Muscle layer of colon (tissue), 2 donors: ENCODE data around the gene MPZ.

Experiments used
- H3K27ac ChIP-seq: one replicate; pipeline ENCODE4 v1.7.0; 2013; ENCODE audit warnings: low read depth, mild to moderate bottlenecking, low read length, moderate library complexity
- H3K27me3 ChIP-seq, 2 donors: one replicate each; pipeline ENCODE4 v1.7.0; 2013; ENCODE audit warnings: low read length in 2 of 2, mild to moderate bottlenecking in 2 of 2; ENCODE audit not compliant: insufficient read depth in 2 of 2, control insufficient read depth in 1 of 2
- H3K36me3 ChIP-seq: one replicate; pipeline ENCODE4 v1.7.0; 2013; ENCODE audit warnings: mild to moderate bottlenecking, low read length; ENCODE audit not compliant: insufficient read depth
- H3K4me1 ChIP-seq: one replicate; pipeline ENCODE4 v1.7.0; 2013; ENCODE audit warnings: mild to moderate bottlenecking, low read length; ENCODE audit not compliant: insufficient read depth
- H3K4me3 ChIP-seq, 2 donors: one replicate each; pipeline ENCODE4 v1.7.0; 2013; ENCODE audit warnings: low read length in 2 of 2, low read depth in 1 of 2, mild to moderate bottlenecking in 1 of 2, moderate library complexity in 1 of 2
- H3K9ac ChIP-seq: one replicate; pipeline ENCODE4 v1.7.0; 2013; ENCODE audit warnings: low read length
- H3K9me3 ChIP-seq: one replicate; pipeline ENCODE4 v1.7.0; 2013; ENCODE audit warnings: mild to moderate bottlenecking, low read length
- donor health status: abdominal sarcoma.
- donor health status: Adenocarcinoma of cecum.

The MPZ gene

GRCh38 chr1:161314201-161314981 lies 4.6 kb upstream of the MPZ start, which contains the start of gene SDHC:
SDHC (plus strand) TSS chr1:161314381; CDS start chr1:161314406, 25 bp downstream.
- H3K4me3 ChIP-seq = peak within 1 kb of the TSS; percentile 78 to 93
- peak within 1 kb of the TSS; percentile 93 for H3K9ac ChIP-seq
- no peaks in the 10 kb centered on the region for H3K27me3 ChIP-seq
- peaks cover 12% of the 10 kb centered on the region for H3K4me1 ChIP-seq
- H3K36me3 ChIP-seq = no peaks in the 10 kb centered on the region
- H3K9me3 ChIP-seq = no peaks in the 10 kb centered on the region
- peak within 1 kb of the TSS; percentile 83 for H3K27ac ChIP-seq

DNA sequence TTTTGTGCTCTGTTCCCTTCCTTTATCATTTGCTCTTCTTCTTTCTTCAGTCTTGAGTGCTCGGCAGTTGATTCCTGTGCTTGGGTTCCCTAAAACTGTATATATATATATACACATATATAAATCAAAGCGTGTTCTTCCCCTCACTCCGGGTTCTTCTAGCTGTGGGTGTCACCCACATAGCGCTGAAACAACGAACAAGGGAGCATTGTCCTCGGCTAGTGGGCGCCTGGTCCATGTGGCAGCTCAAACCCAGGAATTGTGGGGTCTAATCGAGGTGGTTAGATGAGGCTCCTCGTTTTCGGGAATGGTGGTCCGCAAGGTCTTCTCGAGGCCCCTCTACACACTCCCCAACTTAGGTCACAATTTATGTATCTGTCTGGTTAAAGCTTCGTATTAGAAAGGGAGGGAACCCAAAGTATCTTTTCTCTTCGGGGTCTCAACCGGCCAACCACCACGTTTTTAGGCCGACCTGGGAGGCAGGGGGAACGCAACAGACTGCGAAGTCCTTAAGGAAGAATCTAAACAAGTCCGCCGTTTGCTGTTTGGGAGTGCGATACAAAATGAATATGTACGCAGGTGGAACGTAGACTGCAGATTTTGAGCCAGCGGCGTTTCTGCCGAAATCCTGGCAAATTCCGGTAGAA lies 3.9 kb upstream of the MPZ start:
- H3K27me3 ChIP-seq = no peaks in the 10 kb centered on the region
- no peaks in the 10 kb centered on the region for H3K36me3 ChIP-seq
- H3K27ac ChIP-seq = peak overlapping the region; percentile 83
- peak overlapping the region; percentile 78 to 93 for H3K4me3 ChIP-seq
- peak overlapping the region; percentile 93 for H3K9ac ChIP-seq
- H3K4me1 ChIP-seq = peaks cover 12% of the 10 kb centered on the region
- H3K9me3 ChIP-seq = no peaks in the 10 kb centered on the region

DNA sequence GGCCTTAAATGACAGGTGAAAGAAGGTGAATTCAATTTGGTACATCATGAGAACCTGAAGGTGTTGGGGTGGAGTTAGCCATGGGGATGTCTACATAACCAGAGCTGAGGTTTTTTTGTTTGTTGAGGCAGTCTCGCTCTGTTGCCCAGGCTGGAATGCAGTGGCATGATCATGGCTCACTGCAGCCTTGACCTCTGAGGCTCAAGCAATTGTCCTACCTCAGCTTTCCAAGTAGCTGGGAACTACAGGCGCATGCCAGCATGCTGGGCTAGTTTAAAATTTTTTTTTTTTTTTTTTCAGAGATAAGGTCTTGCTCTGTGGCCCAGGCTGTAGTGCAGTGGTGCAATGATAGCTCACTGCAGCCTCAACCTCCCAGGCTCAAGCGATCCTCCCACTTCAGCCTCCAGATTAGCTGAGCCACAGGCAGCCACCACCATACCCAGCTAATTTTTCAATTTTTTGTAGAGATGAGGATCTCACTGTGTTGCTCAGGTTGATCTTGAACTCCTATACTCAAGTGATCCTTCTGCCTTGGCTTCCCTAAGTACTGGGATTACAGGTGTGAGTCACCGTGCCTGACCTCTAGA lies 1.9 kb upstream of the MPZ start:
- peaks cover 9% of the 10 kb centered on the region for H3K4me1 ChIP-seq
- no peaks in the 10 kb centered on the region for H3K36me3 ChIP-seq
- H3K9me3 ChIP-seq = no peaks in the 10 kb centered on the region
- H3K4me3 ChIP-seq = no peak overlapping the region
- no peaks in the 10 kb centered on the region for H3K27me3 ChIP-seq
- no peak overlapping the region for H3K9ac ChIP-seq
- H3K27ac ChIP-seq = no peak overlapping the region

DNA sequence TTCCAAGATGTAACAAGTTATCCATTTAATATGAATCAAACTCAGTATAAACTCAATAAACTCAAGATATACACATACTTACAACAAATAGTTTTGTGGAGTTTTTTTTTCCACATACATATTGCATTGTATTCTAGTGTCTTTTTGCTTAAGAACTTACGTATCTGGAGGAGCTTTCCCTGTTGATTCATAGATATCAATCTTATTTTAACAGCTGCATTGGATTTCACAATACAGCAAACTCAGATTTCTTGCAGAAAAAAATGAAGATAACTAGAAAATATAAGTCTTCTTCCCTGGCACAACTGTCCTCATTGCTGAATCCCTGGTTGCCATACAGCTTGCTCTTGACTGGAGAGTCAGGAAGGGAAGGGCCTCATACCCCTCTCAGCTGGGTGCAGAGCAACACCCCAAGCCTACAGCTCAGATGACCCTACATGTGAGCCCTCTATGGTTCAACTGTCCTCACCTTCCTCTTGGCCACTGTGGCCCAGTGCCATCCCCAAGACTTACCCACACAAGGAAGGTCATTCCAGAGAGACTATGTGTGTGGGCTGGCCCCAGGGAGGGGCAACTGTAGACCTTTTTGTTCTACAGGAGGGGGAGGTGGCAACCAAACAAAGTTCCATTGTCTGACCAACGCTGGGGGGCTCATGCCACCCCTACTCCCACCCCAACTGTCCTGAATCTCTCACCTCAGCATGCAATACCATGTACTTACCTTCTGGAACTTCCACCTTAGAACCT lies 1.7 kb downstream of the MPZ start:
- no peak overlapping the region for H3K9ac ChIP-seq
- no peak overlapping the region for H3K27ac ChIP-seq
- no peaks in the 10 kb centered on the region for H3K9me3 ChIP-seq
- no peak overlapping the region for H3K4me3 ChIP-seq
- no peaks in the 10 kb centered on the region for H3K36me3 ChIP-seq
- H3K27me3 ChIP-seq = no peaks in the 10 kb centered on the region
- peaks cover 5% of the 10 kb centered on the region for H3K4me1 ChIP-seq

- Histone ChIP-seq H3K27me3 (no peaks in the 10 kb centered on the region), H3K4me3 (no peak overlapping the region), H3K27ac (no peak overlapping the region), H3K4me1 (peaks cover 5% of the 10 kb centered on the region), H3K9me3 (no peaks in the 10 kb centered on the region), H3K9ac (no peak overlapping the region), H3K36me3 (no peaks in the 10 kb centered on the region)
Measured at GRCh38 chr1:161307230-161307768, 2.5 kb downstream of the MPZ start.

GRCh38 chr1:161305867-161306519 lies 3.8 kb downstream of the MPZ start:
- peak overlapping the region; percentile 70 to 73 for H3K4me3 ChIP-seq
- H3K9ac ChIP-seq = peak overlapping the region; percentile 59
- H3K27me3 ChIP-seq = no peaks in the 10 kb centered on the region
- H3K9me3 ChIP-seq = no peaks in the 10 kb centered on the region
- peak overlapping the region; percentile 63 for H3K27ac ChIP-seq
- no peaks in the 10 kb centered on the region for H3K36me3 ChIP-seq
- H3K4me1 ChIP-seq = peaks cover 5% of the 10 kb centered on the region

- Histone ChIP-seq H3K36me3 (no peaks in the 10 kb centered on the region), H3K27ac (peak overlapping the region; percentile 63), H3K4me1 (peaks cover 5% of the 10 kb centered on the region)
Measured at GRCh38 chr1:161304927-161305866, 4.6 kb downstream of the MPZ start.

GRCh38 chr1:161300478-161300877 lies 9.3 kb downstream of the MPZ start:
- Histone ChIP-seq H3K36me3 (no peaks in the 10 kb centered on the region), H3K27me3 (no peaks in the 10 kb centered on the region), H3K9me3 (no peaks in the 10 kb centered on the region), H3K4me3 (no peak overlapping the region), H3K27ac (no peak overlapping the region), H3K4me1 (peaks cover 5% of the 10 kb centered on the region), H3K9ac (no peak overlapping the region)

More at GRCh38 chr1:161304927-161305866, 4.6 kb downstream of the MPZ start:
- Histone ChIP-seq H3K9ac (peak overlapping the region; percentile 59), H3K27me3 (no peaks in the 10 kb centered on the region), H3K9me3 (no peaks in the 10 kb centered on the region), H3K4me3 (peak overlapping the region; percentile 70 to 73)

DNA sequence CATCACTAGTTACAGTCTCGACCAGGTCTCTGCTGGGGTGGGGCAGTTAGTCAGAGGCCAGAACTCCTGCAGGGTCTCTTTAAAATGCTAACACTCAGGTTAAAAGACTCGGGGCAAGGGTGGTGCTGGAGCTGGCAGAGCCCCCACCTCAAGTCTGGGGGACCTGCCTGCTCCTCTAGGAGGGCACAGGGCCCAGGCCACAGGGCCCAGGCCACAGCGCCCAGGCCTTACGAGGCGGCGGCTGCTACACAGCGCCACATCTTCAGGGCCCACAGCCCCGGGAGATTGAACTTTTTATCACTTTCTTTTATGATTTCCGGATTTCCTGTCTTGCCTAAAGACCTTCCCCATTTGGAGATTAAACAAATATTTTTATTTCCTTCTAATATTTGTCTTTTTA lies 10.4 kb downstream of the MPZ start:
- no peaks in the 10 kb centered on the region for H3K27me3 ChIP-seq
- H3K27ac ChIP-seq = no peak overlapping the region
- H3K36me3 ChIP-seq = no peaks in the 10 kb centered on the region
- H3K4me3 ChIP-seq = no peak overlapping the region
- H3K4me1 ChIP-seq = no peaks in the 10 kb centered on the region
- no peak overlapping the region for H3K9ac ChIP-seq
- no peaks in the 10 kb centered on the region for H3K9me3 ChIP-seq

DNA sequence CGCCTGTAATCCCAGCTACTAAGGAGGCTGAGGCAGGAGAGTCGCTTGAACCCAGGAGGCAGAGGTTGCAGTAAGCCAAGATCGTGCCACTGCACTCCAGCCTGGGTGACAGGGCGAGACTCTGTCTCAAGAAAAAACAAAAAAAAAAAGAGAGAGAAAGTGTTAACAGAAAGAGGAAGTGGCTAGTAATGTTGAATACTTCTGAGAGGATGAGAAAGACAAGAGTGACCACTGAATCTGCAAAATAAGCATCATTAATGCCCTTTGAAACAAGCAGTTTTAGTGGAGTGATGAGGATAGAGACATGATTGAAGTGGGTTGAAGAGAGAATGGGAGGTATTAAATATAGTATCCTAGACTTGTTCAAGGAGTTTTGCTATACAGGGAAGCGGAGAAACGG lies 11.7 kb downstream of the MPZ start:
- Histone ChIP-seq H3K4me3 (no peak overlapping the region), H3K9me3 (no peaks in the 10 kb centered on the region), H3K27me3 (no peaks in the 10 kb centered on the region), H3K9ac (no peak overlapping the region), H3K27ac (no peak overlapping the region), H3K36me3 (no peaks in the 10 kb centered on the region), H3K4me1 (no peaks in the 10 kb centered on the region)
